ENCODE data around the gene SDHAF4. TPM values are rescaled to one million over a fixed set of nuclear protein-coding genes. Genes with fewer than 3 reads are reported as not detected.

Gene SDHAF4
- polyA plus RNA-seq (2013): 9.0 TPM

GRCh38 chr6:70566751-70567382, at the start of gene SDHAF4:
SDHAF4 (plus strand) TSS chr6:70566930; CDS start chr6:70566941, 11 bp downstream.
- H3K4me3 ChIP-seq (ENCODE audit: control insufficient read depth in 1 of 7, extremely low read depth in 1 of 7, insufficient read depth in 4 of 7, low read depth in 2 of 7, low read length in 6 of 7): peak within 1 kb of the TSS; percentile 60 to 90 (median 84)

GRCh38 chr6:70518723-70519122, 48.0 kb upstream of the SDHAF4 start:
- Histone ChIP-seq H3K9me3 (ENCODE audit: control extremely low read depth in 1 of 5, control insufficient read depth in 4 of 5, insufficient read depth in 2 of 5, low read depth in 1 of 5, low read length in 4 of 5) (no peaks in the 10 kb centered on the region), H3K27me3 (replicated peaks in 2 of 5; ENCODE audit: control insufficient read depth in 4 of 5, insufficient read depth in 5 of 5, low read length in 4 of 5) (no peaks in the 10 kb centered on the region), H3K36me3 (ENCODE audit: control insufficient read depth in 4 of 4, insufficient read depth in 4 of 4, low read length in 3 of 4) (peaks cover 0 to 2% (median 0%) of the 10 kb centered on the region in 4 experiments), H3K4me1 (ENCODE audit: control extremely low read depth in 1 of 4, control insufficient read depth in 4 of 4, insufficient read depth in 4 of 4, low read length in 3 of 4) (no peaks in the 10 kb centered on the region), H3K27ac (ENCODE audit: insufficient read depth in 1 of 2, low read depth in 1 of 2, low read length in 2 of 2, poor library complexity in 1 of 2, severe bottlenecking in 2 of 2) (no peak overlapping the region), H3K4me3 (ENCODE audit: control insufficient read depth in 1 of 7, extremely low read depth in 1 of 7, insufficient read depth in 4 of 7, low read depth in 2 of 7, low read length in 6 of 7) (no peak overlapping the region)
- ChIA-PET POLR2A (no interaction called here), CTCF (interaction anchor here (1.0 kb wide), 1 partner anchor 366 kb away, joined by 4 read pairs; no protein-coding TSS in a partner anchor)
- DNase-seq: no peak
- 100% methylated on average over 2 of the region's 3 CpGs for WGBS (ENCODE audit: insufficient coverage)

More at GRCh38 chr6:70566751-70567382, at the start of gene SDHAF4:
- H3K27me3 ChIP-seq (replicated peaks in 2 of 5; ENCODE audit: control insufficient read depth in 4 of 5, insufficient read depth in 5 of 5, low read length in 4 of 5): no peaks in the 10 kb centered on the region
- H3K36me3 ChIP-seq (ENCODE audit: control insufficient read depth in 4 of 4, insufficient read depth in 4 of 4, low read length in 3 of 4): peaks cover 0 to 7% (median 3%) of the 10 kb centered on the region in 4 experiments
- WGBS (ENCODE audit: insufficient coverage): 0% methylated on average over 44 of the region's 49 CpGs
- POLR2A ChIA-PET: no interaction called here
- peaks cover 0 to 13% (median 4%) of the 10 kb centered on the region in 4 experiments for H3K4me1 ChIP-seq (ENCODE audit: control extremely low read depth in 1 of 4, control insufficient read depth in 4 of 4, insufficient read depth in 4 of 4, low read length in 3 of 4)
- peak; percentile 89 to 94 (median 92) for DNase-seq
- H3K9me3 ChIP-seq (ENCODE audit: control extremely low read depth in 1 of 5, control insufficient read depth in 4 of 5, insufficient read depth in 2 of 5, low read depth in 1 of 5, low read length in 4 of 5): peaks cover 0 to 2% (median 0%) of the 10 kb centered on the region in 5 experiments
- CTCF ChIA-PET: interaction anchor here (1.7 kb wide), 1 partner anchor 91 kb away, joined by 3 read pairs; no protein-coding TSS in a partner anchor
- peak within 1 kb of the TSS; percentile 46 to 77 for H3K27ac ChIP-seq (ENCODE audit: insufficient read depth in 1 of 2, low read depth in 1 of 2, low read length in 2 of 2, poor library complexity in 1 of 2, severe bottlenecking in 2 of 2)

- POLR2A ChIA-PET: no interaction called here
- peak; percentile 15 to 52 (median 47) for DNase-seq
- H3K4me1 ChIP-seq (ENCODE audit: control extremely low read depth in 1 of 4, control insufficient read depth in 4 of 4, insufficient read depth in 4 of 4, low read length in 3 of 4): no peaks in the 10 kb centered on the region
These were observed 46.2 kb upstream of the SDHAF4 start for GRCh38 chr6:70520575-70520974.

GRCh38 chr6:70524721-70525286, 41.9 kb upstream of the SDHAF4 start:
- ChIA-PET POLR2A (no interaction called here), CTCF (interaction anchor here (0.7 to 1.4 kb wide), 2 partner anchors 159 to 359 kb away, joined by 3 read pairs; no protein-coding TSS in a partner anchor)
- 100% methylated on average over 1 of the region's 4 CpGs for WGBS (ENCODE audit: insufficient coverage)
- peaks cover 2 to 20% (median 9%) of the 10 kb centered on the region in 4 experiments for H3K36me3 ChIP-seq (ENCODE audit: control insufficient read depth in 4 of 4, insufficient read depth in 4 of 4, low read length in 3 of 4)
- H3K4me1 ChIP-seq (ENCODE audit: control extremely low read depth in 1 of 4, control insufficient read depth in 4 of 4, insufficient read depth in 4 of 4, low read length in 3 of 4): no peaks in the 10 kb centered on the region
- H3K27ac ChIP-seq (ENCODE audit: insufficient read depth in 1 of 2, low read depth in 1 of 2, low read length in 2 of 2, poor library complexity in 1 of 2, severe bottlenecking in 2 of 2): no peak overlapping the region
- H3K27me3 ChIP-seq (replicated peaks in 2 of 5; ENCODE audit: control insufficient read depth in 4 of 5, insufficient read depth in 5 of 5, low read length in 4 of 5): no peaks in the 10 kb centered on the region
- no peak overlapping the region for H3K4me3 ChIP-seq (ENCODE audit: control insufficient read depth in 1 of 7, extremely low read depth in 1 of 7, insufficient read depth in 4 of 7, low read depth in 2 of 7, low read length in 6 of 7)
- no peaks in the 10 kb centered on the region for H3K9me3 ChIP-seq (ENCODE audit: control extremely low read depth in 1 of 5, control insufficient read depth in 4 of 5, insufficient read depth in 2 of 5, low read depth in 1 of 5, low read length in 4 of 5)
- DNase-seq: no peak

More at GRCh38 chr6:70520575-70520974, 46.2 kb upstream of the SDHAF4 start:
- peaks cover 0 to 4% (median 2%) of the 10 kb centered on the region in 4 experiments for H3K36me3 ChIP-seq (ENCODE audit: control insufficient read depth in 4 of 4, insufficient read depth in 4 of 4, low read length in 3 of 4)
- H3K4me3 ChIP-seq (ENCODE audit: control insufficient read depth in 1 of 7, extremely low read depth in 1 of 7, insufficient read depth in 4 of 7, low read depth in 2 of 7, low read length in 6 of 7): no peak overlapping the region
- H3K9me3 ChIP-seq (ENCODE audit: control extremely low read depth in 1 of 5, control insufficient read depth in 4 of 5, insufficient read depth in 2 of 5, low read depth in 1 of 5, low read length in 4 of 5): no peaks in the 10 kb centered on the region
- H3K27me3 ChIP-seq (replicated peaks in 2 of 5; ENCODE audit: control insufficient read depth in 4 of 5, insufficient read depth in 5 of 5, low read length in 4 of 5): no peaks in the 10 kb centered on the region
- H3K27ac ChIP-seq (ENCODE audit: insufficient read depth in 1 of 2, low read depth in 1 of 2, low read length in 2 of 2, poor library complexity in 1 of 2, severe bottlenecking in 2 of 2): no peak overlapping the region
- CTCF ChIA-PET: interaction anchor here (0.6 to 2.4 kb wide), 11 partner anchors 10 to 1017 kb away, joined by 3 to 10 read pairs (median 3); no protein-coding TSS in a partner anchor

- WGBS (ENCODE audit: insufficient coverage): 100% methylated on average over 2 of the region's 5 CpGs
These were observed 39.5 kb upstream of the SDHAF4 start for GRCh38 chr6:70527071-70527737.

GRCh38 chr6:70530023-70530422, 36.7 kb upstream of the SDHAF4 start:
- H3K4me3 ChIP-seq (ENCODE audit: control insufficient read depth in 1 of 7, extremely low read depth in 1 of 7, insufficient read depth in 4 of 7, low read depth in 2 of 7, low read length in 6 of 7): no peak overlapping the region
- peaks cover 7 to 24% (median 9%) of the 10 kb centered on the region in 4 experiments for H3K36me3 ChIP-seq (ENCODE audit: control insufficient read depth in 4 of 4, insufficient read depth in 4 of 4, low read length in 3 of 4)
- H3K4me1 ChIP-seq (ENCODE audit: control extremely low read depth in 1 of 4, control insufficient read depth in 4 of 4, insufficient read depth in 4 of 4, low read length in 3 of 4): no peaks in the 10 kb centered on the region
- no peak overlapping the region for H3K27ac ChIP-seq (ENCODE audit: insufficient read depth in 1 of 2, low read depth in 1 of 2, low read length in 2 of 2, poor library complexity in 1 of 2, severe bottlenecking in 2 of 2)
- DNase-seq: no peak
- no peaks in the 10 kb centered on the region for H3K9me3 ChIP-seq (ENCODE audit: control extremely low read depth in 1 of 5, control insufficient read depth in 4 of 5, insufficient read depth in 2 of 5, low read depth in 1 of 5, low read length in 4 of 5)
- no peaks in the 10 kb centered on the region for H3K27me3 ChIP-seq (replicated peaks in 2 of 5; ENCODE audit: control insufficient read depth in 4 of 5, insufficient read depth in 5 of 5, low read length in 4 of 5)
- CTCF ChIA-PET: no interaction called here
- POLR2A ChIA-PET: no interaction called here
- WGBS (ENCODE audit: insufficient coverage): no CpG with 5 or more reads among the region's 2 CpGs

More at GRCh38 chr6:70527071-70527737, 39.5 kb upstream of the SDHAF4 start:
- H3K36me3 ChIP-seq (ENCODE audit: control insufficient read depth in 4 of 4, insufficient read depth in 4 of 4, low read length in 3 of 4): peaks cover 2 to 24% (median 9%) of the 10 kb centered on the region in 4 experiments
- H3K4me1 ChIP-seq (ENCODE audit: control extremely low read depth in 1 of 4, control insufficient read depth in 4 of 4, insufficient read depth in 4 of 4, low read length in 3 of 4): no peaks in the 10 kb centered on the region
- no peak overlapping the region for H3K27ac ChIP-seq (ENCODE audit: insufficient read depth in 1 of 2, low read depth in 1 of 2, low read length in 2 of 2, poor library complexity in 1 of 2, severe bottlenecking in 2 of 2)
- no peak for DNase-seq
- no peaks in the 10 kb centered on the region for H3K9me3 ChIP-seq (ENCODE audit: control extremely low read depth in 1 of 5, control insufficient read depth in 4 of 5, insufficient read depth in 2 of 5, low read depth in 1 of 5, low read length in 4 of 5)
- ChIA-PET POLR2A (no interaction called here), CTCF (no interaction called here)
- H3K4me3 ChIP-seq (ENCODE audit: control insufficient read depth in 1 of 7, extremely low read depth in 1 of 7, insufficient read depth in 4 of 7, low read depth in 2 of 7, low read length in 6 of 7): no peak overlapping the region
- H3K27me3 ChIP-seq (replicated peaks in 2 of 5; ENCODE audit: control insufficient read depth in 4 of 5, insufficient read depth in 5 of 5, low read length in 4 of 5): no peaks in the 10 kb centered on the region

Measured in common myeloid progenitor, CD34-positive (primary cell).